Fibroblast of pulmonary artery (primary cell): Measurements from ENCODE around the gene KCNG3.
"Not testable (repeated sequence)": the region's sequence is repeated elsewhere in the genome, so short reads cannot be mapped to it uniquely, and the experiment has no call there.

ENCODE experiments used
- DNase-seq: peaks from one replicate; pipeline ENCODE4 v3.0.0-alpha.2; 2010; ENCODE audit warnings: low read depth
- H3K4me3 ChIP-seq: replicated peaks from 2 replicates; pipeline ENCODE4 v1.5.1; 2011; ENCODE audit warnings: low read depth, mild to moderate bottlenecking, control low read depth, low read length, moderate library complexity
- TF ChIP-seq, protein P1 (sequence below): IDR thresholded peaks from 2 replicates; pipeline ENCODE4 v1.5.1; 2011; ENCODE audit warnings: mild to moderate bottlenecking, control low read depth, low read length, inconsistent platforms; ENCODE audit errors: missing control alignments

The KCNG3 gene

DNA sequence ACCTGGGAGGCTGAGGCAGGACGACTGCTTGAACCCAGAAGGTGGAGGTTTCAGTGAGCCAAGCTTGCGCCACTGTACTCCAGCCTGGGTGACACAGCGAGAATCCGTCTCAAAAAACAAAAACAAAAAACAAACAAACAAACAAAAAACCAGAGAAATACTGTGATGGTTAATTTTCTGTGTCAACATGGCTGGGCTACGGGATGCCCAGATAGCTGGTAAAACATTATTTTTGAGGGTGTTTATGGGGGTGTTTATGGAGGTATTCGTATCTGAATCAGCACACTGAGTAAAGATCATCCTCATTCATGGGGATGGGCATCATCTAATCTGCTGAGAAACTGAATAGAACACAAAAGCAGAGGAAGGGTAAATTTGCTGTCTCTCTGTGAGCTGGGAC lies 92.0 kb downstream of the KCNG3 start:
- TF ChIP-seq, protein P1, sequence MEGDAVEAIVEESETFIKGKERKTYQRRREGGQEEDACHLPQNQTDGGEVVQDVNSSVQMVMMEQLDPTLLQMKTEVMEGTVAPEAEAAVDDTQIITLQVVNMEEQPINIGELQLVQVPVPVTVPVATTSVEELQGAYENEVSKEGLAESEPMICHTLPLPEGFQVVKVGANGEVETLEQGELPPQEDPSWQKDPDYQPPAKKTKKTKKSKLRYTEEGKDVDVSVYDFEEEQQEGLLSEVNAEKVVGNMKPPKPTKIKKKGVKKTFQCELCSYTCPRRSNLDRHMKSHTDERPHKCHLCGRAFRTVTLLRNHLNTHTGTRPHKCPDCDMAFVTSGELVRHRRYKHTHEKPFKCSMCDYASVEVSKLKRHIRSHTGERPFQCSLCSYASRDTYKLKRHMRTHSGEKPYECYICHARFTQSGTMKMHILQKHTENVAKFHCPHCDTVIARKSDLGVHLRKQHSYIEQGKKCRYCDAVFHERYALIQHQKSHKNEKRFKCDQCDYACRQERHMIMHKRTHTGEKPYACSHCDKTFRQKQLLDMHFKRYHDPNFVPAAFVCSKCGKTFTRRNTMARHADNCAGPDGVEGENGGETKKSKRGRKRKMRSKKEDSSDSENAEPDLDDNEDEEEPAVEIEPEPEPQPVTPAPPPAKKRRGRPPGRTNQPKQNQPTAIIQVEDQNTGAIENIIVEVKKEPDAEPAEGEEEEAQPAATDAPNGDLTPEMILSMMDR, result no peak

GRCh38 chr2:42398052-42398451 lies 95.7 kb downstream of the KCNG3 start:
- not testable (repeated sequence) for DNase-seq, H3K4me3 ChIP-seq

More for the DNA sequence above, 92.0 kb downstream of the KCNG3 start:
- DNase-seq, result no peak
- no peak overlapping the region for H3K4me3 ChIP-seq

DNA sequence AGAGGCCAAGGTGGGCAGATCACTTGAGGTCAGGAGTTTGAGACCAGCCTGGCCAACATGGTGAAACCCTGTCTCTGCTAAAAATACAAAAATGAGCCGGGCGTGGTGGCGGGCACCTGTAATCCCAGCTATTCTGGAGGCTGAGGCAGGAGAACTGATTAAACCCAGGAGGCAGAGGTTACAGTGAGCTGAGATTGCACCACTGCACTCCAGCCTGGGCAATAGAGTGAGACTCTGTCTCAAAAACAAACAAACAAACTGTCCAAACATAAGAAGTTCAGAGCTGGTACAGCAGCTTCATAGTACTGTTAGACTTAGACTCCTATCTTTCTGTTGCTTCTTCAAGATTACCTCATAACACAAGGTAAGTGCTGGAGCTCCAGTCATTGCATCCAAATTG lies 100.5 kb downstream of the KCNG3 start:
- H3K4me3 ChIP-seq, DNase-seq: not testable (repeated sequence)

- no peak for DNase-seq
Observed at GRCh38 chr2:42392191-42392590, 101.6 kb downstream of the KCNG3 start.

More at GRCh38 chr2:42392191-42392590, 101.6 kb downstream of the KCNG3 start:
- H3K4me3 ChIP-seq, result no peak overlapping the region
- TF ChIP-seq, protein P1, result no peak
